DMS79 treated with DMSO at 0.1 percent for 48 hours (cell line): ENCODE results near the gene BCAR1.
A peak's percentile ranks its signal among the peaks of the same experiment; 100 is the strongest.
"Not testable (repeated sequence)": the region's sequence is repeated elsewhere in the genome, so short reads cannot be mapped to it uniquely, and the experiment has no call there.

Experiments
- DNase-seq: peaks from one replicate; lab custom pipeline; 2025; lab: John Stamatoyannopoulos, UW

Gene BCAR1

GRCh38 chr16:75251280-75252048, at the start of gene BCAR1:
TSS of gene BCAR1 (minus strand) at chr16:75251624. CDS start at chr16:75251482, 142 bp downstream.
- peak; percentile 63 for DNase-seq

GRCh38 chr16:75298267-75298666, 46.8 kb upstream of the BCAR1 start:
- no peak for DNase-seq

- DNase-seq: peak; percentile 2
Observed at GRCh38 chr16:75296606-75297005, 45.2 kb upstream of the BCAR1 start.

- no peak for DNase-seq
Observed at GRCh38 chr16:75294773-75295459, 43.5 kb upstream of the BCAR1 start.

- DNase-seq: no peak
Observed at GRCh38 chr16:75293772-75294171, 42.3 kb upstream of the BCAR1 start.

- no peak for DNase-seq
Observed at GRCh38 chr16:75293173-75293572, 41.7 kb upstream of the BCAR1 start.

GRCh38 chr16:75292691-75293090, 41.3 kb upstream of the BCAR1 start:
- DNase-seq: no peak

- no peak for DNase-seq
Observed at GRCh38 chr16:75289189-75289588, 37.8 kb upstream of the BCAR1 start.

- DNase-seq: no peak
Observed at GRCh38 chr16:75288596-75289120, 37.2 kb upstream of the BCAR1 start.

GRCh38 chr16:75288181-75288580, 36.8 kb upstream of the BCAR1 start:
- DNase-seq: no peak

- peak; percentile 27 for DNase-seq
Observed at GRCh38 chr16:75287708-75288107, 36.3 kb upstream of the BCAR1 start.

GRCh38 chr16:75286389-75286788, 35.0 kb upstream of the BCAR1 start:
- DNase-seq: no peak

- DNase-seq: peak; percentile 62
Observed at GRCh38 chr16:75282466-75283281, 31.2 kb upstream of the BCAR1 start.

GRCh38 chr16:75281826-75282225, 30.4 kb upstream of the BCAR1 start:
- DNase-seq: no peak

- DNase-seq: not testable (repeated sequence)
Observed at GRCh38 chr16:75281009-75281408, 29.6 kb upstream of the BCAR1 start.

- DNase-seq: no peak
Observed at GRCh38 chr16:75280331-75280804, 28.9 kb upstream of the BCAR1 start.

GRCh38 chr16:75279305-75279704, 27.9 kb upstream of the BCAR1 start:
- DNase-seq: no peak

GRCh38 chr16:75273054-75273925, 21.9 kb upstream of the BCAR1 start:
- no peak for DNase-seq

- not testable (repeated sequence) for DNase-seq
Observed at GRCh38 chr16:75272629-75273028, 21.2 kb upstream of the BCAR1 start.

- no peak for DNase-seq
Observed at GRCh38 chr16:75272097-75272551, 20.7 kb upstream of the BCAR1 start.
